ENCODE measurements around the gene HSPB3.
"Not testable (repeated sequence)": the region's sequence is repeated elsewhere in the genome, so short reads cannot be mapped to it uniquely, and the experiment has no call there.

The HSPB3 gene, protein sequence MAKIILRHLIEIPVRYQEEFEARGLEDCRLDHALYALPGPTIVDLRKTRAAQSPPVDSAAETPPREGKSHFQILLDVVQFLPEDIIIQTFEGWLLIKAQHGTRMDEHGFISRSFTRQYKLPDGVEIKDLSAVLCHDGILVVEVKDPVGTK

DNA sequence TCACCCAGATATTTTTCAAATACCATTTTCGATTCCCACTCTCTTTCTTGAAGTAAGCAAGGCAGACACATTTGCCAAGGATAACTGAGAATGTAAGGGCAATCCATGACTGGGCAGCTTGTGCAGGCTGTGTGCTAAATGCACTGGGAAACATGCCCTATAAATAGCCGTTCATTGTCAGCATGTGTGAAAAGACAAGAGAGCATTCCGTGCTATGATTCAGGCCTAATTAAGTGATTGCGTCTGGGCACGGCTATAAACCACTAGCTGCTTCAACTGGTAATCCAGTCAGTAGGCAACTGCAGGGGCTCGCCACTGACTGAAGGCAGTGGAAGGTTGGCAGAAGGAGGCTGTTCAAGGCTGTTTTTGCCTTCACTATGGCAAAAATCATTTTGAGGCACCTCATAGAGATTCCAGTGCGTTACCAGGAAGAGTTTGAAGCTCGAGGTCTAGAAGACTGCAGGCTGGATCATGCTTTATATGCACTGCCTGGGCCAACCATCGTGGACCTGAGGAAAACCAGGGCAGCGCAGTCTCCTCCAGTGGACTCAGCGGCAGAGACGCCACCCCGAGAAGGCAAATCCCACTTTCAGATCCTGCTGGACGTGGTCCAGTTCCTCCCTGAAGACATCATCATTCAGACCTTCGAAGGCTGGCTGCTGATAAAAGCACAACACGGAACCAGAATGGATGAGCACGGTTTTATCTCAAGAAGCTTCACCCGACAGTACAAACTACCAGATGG lies at the start of gene HSPB3:
Gene HSPB3 (plus strand): TSS at position 287 of the 745 bp plus-strand sequence. CDS start 91 bp downstream, at position 378.
- DNase-seq = no peak

DNA sequence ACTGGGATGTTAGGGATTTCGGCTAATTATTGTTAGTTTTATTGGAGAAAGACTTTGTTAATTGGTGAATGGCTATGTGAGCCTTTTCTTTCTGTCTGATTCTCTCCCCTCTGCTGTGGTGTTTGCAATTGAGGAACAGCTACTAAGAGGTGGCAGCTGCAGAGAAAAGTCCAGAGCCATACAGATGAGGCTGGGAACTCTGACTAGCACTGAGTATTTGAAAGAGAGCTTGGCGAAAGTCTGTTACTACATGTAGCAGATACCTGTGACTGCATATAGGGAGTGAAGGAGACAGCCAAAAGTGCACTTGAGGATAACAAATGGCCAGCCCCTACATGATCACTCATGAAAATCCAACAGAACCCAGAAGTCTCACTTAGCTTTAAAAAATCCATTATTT lies 44.3 kb upstream of the HSPB3 start:
- no peak for DNase-seq

DNA sequence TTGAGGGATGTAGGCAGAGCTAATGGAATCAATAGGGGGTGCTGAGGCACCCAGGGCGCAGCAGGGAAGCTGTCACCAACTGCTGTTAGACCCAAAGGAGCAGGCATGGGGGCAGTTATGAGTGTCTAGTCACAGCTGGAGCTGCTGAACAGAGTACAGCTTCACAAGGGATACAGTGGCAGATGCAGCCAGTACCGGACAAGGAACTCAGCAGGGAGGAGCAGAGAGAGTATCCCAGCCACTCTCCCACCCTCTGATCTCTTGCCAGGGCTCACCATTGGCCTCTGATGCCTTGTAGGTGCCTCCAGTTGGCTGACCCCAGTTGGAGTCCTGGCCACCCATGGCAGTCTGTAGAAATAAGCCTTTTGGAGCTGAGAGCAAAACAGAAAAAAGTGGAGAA lies 42.6 kb upstream of the HSPB3 start:
- DNase-seq = no peak

DNA sequence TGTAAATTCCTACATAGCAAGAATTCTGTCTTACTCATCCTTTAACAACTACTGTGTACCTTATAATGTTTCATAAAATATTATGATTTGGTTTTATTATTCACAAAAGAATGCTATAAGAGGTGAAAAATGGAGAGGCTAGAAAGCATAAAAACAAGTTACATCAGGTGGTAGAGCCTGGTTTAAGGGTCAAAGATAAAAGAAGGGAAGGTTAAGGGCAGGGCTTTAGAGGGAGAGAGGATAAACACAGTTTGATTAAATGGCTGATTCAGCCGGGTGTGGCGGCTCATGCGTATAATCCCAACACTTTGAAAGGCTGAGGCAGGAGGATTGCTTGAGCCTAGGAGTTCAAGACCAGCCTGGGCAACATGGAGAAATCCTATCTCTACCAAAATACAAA lies 40.4 kb upstream of the HSPB3 start:
- DNase-seq = no peak

DNA sequence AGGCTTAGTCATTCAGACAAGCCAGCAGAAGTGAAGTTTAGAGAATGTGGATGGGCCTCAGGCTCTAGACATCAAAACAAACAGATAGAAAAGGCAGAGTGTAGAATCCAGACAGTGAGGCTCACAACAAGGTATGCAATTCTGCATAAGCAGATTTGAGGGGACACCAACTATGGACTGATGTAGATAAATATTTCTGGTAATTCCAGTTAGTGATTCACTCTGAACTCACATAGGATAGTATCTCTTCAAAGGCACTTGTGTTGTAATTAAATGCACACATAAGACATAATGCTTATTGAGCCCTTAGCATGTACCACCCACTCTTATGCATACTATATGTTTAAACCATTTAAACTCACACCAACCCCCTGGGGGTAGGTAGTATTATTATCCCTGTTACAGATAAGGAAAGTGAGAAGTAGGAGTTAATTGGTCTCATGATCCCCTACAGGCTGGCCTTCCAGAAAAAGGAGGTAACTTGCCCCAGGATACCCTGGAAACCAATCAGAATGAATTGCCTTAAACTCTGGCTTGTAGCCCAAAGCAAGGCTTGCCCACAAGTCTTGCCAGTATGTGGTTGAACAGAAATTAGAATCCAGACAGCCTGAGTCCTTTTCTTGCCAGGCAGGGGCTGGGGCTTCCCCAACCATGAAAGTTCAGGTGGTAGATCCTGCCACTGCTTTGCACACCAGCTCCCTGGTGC lies 39.5 kb upstream of the HSPB3 start:
- DNase-seq = no peak

DNA sequence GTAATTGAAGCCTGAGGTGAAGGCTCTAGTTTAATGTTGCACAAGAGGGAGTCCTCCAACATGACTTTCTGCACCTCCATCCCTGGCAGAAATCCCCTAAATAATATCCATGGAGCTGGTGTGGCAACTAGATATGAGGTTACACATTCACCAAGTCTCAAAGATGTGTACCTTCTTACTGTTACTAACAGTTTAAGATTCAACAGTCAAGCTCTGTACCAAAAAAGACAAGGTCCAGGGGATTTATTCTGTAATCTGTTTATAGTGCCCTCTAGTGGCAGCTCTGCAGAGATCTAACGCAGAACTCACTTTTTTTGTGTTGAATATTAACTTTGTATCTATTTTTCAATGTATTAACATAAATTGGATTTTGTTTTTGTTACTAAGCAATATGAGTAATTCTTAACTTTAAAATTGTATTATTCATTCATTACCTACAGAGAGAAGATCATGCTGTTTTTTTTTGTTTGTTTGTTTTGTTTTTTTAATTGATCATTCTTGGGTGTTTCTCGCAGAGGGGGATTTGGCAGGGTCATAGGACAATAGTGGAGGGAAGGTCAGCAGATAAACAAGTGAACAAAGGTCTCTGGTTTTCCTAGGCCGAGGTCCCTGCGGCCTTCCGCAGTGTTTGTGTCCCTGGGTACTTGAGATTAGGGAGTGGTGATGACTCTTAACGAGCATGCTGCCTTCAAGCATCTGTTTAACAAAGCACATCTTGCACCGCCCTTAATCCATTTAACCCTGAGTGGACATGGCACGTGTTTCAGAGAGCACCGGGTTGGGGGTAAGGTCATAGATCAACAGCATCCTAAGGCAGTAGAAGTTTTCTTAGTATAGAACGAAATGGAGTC lies 35.7 kb upstream of the HSPB3 start:
- peak; percentile 49 for DNase-seq

DNA sequence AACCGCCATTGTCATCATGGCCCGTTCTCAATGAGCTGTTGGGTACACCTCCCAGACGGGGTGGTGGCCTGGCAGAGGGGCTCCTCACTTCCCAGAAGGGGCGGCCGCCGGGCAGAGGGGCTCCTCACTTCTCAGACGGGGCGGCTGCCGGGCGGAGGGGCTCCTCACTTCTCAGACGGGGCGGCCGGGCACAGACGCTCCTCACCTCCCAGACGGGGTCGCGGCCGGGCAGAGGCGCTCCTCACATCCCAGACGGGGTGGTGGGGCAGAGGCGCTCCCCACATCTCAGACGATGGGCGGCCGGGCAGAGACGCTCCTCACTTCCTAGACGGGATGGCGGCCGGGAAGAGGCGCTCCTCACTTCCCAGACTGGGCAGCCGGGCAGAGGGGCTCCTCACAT lies 35.0 kb upstream of the HSPB3 start:
- not testable (repeated sequence) for DNase-seq

DNA sequence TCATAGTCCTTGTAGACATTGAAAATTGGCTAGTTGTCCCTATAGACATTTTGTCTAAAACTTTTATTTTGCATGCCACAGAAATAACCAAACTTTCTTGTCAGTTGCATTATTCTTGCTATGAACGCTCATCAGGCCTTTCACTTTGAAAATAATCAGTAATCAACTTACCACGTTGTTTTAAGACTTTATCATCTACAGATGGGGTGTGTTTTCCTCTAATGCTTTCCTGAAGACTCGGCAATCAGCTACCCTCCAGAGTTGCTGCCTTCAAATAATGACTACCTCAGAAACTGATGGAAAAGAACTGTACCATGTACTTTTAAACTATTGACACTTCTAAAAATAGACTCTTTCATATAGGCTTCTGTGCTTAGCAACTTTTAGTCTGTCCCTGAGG lies 33.5 kb upstream of the HSPB3 start:
- DNase-seq = no peak

DNA sequence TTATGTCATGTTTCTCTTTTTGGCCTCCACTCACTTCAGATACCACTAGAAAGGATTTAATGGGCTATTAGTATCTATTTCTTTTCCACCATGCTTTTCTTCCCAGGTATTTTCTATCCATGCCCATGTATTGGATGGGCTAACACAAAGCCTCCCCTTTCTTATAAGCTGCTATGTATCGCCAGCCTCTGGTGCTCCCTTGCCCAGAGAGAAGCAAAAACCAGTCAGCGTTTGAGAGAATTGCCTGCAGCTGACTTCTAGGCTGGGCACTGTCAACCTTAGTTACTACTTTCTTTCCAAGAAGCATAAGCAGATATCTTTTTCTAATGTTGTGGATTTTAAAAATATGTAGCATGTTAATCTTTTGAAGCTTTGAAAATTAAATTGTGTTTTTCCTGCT lies 30.2 kb upstream of the HSPB3 start:
- DNase-seq = no peak

DNA sequence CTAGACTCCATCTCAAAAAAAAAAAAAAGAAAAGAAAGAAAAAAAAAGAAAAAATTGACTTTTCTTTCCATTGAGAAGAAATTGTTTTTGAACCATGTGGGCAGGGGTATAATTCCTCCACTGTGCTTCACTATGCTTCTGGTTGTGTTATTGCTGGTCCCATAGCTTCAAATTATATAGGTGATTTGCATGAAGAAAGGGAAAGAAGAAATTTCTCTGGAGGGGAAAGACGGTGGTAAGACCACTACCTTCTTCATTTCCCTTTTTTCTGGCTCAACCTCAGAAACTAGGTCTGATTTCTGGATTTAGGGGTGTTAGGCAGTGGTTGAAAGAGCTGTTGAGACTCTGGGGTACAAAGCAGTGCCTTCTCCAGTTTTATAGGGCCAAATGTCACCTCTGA lies 29.3 kb upstream of the HSPB3 start:
- DNase-seq = no peak

DNA sequence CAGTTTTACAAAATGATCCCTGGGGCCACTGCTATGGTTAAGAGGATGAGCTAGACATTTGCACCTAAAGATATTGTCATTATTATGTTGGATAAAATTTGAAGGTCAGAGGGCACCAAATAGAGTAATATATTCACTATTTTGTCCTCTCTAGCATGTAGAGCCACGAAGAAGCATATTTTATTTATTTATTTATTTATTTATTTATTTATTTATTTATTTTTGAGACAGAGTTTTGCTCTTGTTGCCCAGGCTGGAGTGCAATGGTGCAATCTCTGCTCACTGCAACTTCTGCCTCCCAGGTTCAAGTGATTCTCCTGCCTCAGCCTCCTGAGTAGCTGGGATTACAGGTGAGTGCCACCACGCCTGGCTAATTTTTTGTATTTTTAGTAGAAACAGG lies 20.8 kb upstream of the HSPB3 start:
- DNase-seq = not testable (repeated sequence)

DNA sequence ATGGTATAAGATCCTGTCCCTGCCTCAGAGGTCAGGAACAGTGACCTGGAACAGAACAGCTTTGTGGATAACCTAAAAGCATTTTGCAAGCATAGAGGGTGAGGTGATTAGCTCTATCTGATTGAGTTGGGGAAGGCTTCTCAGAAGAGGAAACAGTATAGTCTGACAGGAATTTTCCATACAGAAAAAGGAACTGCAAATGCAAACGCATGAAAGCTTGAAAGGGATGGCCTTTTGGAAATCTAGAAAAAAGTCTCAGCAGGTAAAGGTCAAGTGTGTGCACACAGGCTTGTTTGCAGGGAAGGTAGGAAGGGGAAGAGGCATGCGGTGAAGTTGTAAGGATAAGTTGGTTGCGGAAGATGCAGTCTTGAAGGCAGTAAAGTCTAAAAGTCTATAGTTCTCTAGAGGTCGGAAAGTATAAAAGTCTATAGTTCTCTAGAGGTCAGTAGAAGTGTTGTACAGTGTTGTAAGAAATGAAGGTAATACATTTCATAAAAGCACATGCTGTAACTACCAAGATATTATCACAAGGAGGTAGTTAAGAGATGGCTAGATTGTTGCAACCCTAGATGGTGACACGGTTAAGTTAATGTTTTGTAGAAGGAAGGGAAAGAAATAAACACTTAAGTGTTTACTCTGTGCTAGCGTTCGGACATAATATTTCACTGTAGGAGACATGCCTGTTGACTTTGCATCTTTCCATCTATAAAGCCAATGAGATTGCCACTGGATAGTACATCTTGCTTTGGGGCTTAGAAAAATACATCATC lies 16.7 kb upstream of the HSPB3 start:
- DNase-seq = no peak

DNA sequence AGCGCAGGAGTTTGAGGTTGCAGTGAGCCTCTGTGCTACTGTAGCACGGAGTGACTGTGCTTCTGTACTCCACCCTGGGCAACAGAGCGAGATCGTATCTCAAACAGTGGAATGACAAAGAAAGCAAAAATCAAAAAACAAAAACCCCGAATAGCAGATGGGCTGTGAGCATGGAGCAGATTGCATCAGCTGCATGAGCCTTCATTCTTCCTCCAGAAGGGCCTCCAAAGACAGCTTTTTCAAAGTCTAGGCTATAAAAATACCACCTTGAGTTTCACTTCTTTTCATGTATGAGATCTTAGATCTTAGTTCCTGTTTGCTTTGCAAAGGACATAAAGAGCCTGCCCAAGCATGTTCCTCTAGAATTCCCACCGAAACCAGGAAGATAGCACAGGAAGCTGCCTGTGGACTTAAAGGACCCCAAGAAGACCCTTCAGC lies 15.0 kb upstream of the HSPB3 start:
- DNase-seq = no peak

DNA sequence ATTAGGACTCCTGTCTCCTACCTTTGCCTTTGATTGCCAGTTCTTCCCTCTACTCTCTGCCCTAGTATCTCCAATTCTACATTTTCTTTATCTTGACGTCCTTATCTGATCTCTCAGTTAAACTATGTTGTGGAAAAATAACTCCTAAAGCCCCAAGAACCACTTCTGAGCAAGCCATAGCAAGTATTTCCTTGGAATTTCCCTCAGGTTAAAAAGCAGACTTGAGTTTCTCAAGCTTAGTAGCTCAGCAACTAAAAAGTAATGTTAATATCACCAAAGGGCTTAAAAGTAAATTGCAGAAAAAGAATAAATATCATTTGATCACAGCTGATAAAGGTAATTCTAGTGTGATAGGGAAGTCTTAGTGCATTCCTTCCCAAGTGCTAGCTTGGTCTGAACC lies 13.2 kb upstream of the HSPB3 start:
- DNase-seq = no peak

DNA sequence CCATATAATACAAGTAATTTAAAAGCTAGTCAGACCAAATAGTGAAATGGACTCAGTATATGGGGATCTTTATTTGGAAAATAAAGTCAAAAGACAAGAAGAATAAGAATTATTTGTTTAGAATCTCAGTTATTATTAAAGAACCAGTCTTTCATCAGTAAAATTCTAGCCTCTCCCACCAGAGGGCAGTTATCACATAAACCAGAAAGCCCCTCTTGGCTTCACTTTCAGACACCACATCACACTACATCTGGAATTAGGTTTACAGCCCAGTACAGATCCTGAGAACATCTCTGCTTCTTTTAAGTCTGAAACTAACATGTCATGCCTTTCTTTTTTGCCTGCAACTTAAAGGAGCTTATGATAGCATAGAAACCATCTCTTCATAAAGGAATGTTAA lies 12.2 kb upstream of the HSPB3 start:
- no peak for DNase-seq

DNA sequence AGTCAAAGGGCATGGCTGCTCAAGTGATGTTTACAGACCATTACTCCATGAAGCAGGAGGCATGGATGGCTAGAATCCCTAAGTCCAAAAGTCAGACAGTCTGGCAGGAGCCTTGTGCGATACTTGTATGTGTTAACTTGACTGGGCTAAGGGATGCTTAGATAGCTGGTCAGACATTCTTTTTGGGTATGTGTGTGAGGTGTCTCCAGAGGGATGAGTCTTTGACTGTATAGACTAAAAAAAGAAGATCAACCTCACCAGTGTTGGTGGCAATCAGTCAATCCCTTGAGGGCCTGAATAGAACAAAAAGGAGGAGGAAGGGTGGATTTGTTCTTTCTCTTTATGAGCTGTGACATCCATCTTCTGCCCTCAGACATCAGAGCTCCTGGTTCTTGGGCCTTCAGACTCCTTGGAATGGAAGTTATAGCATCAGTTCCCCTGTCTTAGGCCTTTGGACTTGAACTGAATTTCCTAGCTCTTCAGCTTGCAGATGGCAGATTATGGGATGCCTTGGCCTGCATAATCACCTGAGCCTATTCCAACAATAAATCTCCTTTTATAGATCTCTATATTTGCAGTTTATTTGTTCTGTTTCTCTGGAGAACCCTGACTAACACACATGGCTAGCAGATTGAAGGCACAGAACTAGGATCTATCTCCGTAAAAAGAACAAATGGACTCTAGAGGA lies 9.7 kb upstream of the HSPB3 start:
- DNase-seq = no peak

DNA sequence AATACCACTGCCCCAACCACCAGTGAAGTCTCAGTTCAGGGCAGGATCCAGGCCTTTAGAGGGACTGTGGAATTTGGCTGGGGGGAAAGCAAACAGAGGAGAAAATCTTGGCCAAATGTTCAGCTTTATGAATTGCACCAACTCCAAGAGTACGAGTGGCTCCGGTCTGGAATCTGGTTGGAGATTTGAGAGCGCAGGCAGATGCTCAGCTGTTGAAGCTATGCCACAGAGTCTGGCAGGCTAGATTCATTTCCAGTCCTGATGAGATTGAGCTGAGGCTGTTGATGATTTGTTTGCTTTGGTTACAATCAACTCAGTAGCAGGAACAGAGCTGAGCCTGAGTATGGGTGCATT lies 9.1 kb upstream of the HSPB3 start:
- DNase-seq = no peak

DNA sequence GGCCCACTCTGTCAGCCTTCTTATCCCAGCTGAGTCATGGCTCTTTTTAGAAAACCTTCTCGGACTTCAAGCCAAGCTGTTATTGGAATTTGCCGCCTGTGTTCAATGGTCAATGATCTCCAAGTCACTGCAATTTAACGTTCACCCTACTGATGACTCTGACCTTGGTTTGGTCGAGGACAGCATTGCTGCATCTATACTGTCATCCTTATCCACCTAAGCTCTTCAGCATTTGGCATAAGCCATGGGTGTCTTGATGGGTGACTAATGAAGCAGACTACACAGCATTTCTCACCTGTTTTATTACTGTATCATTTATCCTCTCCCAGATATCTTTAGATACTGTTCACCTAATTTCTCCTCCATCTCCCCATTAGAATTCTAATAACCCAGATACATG lies 5.6 kb upstream of the HSPB3 start:
- DNase-seq = no peak

DNA sequence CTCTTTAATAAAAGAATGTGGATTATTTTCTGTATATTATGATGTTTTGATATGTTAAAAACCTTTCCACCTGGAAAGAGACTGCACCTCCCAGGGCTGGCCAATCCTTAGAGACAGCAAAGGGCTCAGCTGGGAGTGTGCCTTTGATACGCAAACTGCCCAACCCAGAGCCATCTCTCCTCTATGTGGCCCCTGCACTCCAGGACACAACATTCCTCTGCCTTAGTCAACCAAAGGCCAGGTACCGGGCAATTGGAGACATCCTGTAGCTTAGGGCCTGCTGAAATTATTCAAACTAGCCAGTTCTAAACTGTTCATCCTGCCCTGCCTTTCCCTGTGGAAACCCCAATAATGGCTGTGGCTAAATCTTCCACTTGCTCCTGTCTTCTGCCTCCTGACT lies 5.0 kb upstream of the HSPB3 start:
- DNase-seq = no peak

DNA sequence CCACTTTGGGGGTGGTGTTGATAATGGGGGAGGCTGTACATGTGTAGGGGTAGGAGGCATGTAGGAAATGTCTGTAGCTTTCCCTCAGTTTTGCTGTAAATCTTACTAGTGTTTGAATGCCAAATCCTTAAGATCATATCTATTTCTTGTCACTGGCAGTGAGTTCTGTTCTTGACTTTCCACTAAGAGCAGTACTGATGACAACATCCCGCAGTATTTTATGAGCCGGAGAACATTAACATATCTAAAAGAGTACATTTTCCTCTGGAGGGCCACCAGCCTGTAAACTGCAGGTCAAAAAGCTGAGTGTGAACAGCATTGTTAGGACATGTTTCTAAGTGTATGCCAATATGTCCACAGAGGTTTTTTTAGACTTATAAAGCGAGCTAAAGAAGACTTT lies 2.5 kb upstream of the HSPB3 start:
- DNase-seq = no peak

DNA sequence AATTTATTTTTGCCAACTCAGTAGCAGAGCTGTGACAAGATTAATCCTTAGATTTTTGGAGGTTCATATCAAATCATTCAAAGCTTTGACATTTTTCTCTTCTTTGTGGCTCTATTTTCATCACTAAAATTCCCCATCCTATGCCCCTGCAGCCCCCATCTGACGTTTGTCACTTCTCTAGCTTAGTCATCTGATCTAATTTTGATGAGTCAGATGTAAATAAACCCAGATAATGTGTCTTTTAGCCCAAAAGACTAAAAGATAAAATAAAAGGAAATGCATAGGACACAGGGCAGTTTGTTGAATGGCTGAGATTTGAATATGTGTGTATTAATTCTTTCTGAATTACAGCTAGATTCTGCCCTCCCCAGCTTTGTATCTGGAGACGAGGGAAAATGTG lies 897 bp upstream of the HSPB3 start:
- no peak for DNase-seq

Data from NCI-H1436 (cell line).